OCI-LY7 (cell line): ENCODE results near the gene NEMP1.

Source experiments
- CTCF ChIP-seq: fragments of 200-600 bp; sonication (generic); conservative IDR thresholded peaks from 2 replicates; pipeline ENCODE4 v1.5.1; 2014; ENCODE audit warnings: mild to moderate bottlenecking, antibody characterized with exemption, low read length, moderate library complexity, mixed read lengths
- EZH2phosphoT487 ChIP-seq: fragments of 200-600 bp; sonication (generic); IDR thresholded peaks from 2 replicates; pipeline ENCODE4 v1.6.1; 2018; ENCODE audit warnings: low read depth, borderline replicate concordance, mild to moderate bottlenecking, mixed run types, antibody characterized with exemption, low read length, moderate library complexity, mixed read lengths

- TF ChIP-seq CTCF, result no peak
- TF ChIP-seq EZH2phosphoT487, result no peak
Observed at GRCh38 chr12:57105011-57105753, 26.6 kb upstream of the NEMP1 start.
